GM12872 (cell line): ENCODE results near the gene TROAP.
A peak's percentile ranks its signal among the peaks of the same experiment; 100 is the strongest.

Source experiments
- CTCF ChIP-seq: IDR thresholded peaks from 3 replicates; pipeline ENCODE4 v1.5.1; 2011; ENCODE audit warnings: low read depth, mild to moderate bottlenecking, low read length, moderate library complexity; ENCODE audit not compliant: insufficient read depth

The TROAP gene

GRCh38 chr12:49342066-49342913 lies 19.2 kb downstream of the TROAP start:
- TF ChIP-seq CTCF, result peak; percentile 93

- TF ChIP-seq CTCF, result no peak
Observed at GRCh38 chr12:49342914-49343731, 20.1 kb downstream of the TROAP start.

- TF ChIP-seq CTCF, result no peak
Observed at GRCh38 chr12:49344486-49345050, 21.5 kb downstream of the TROAP start.

GRCh38 chr12:49345051-49345824 lies 22.2 kb downstream of the TROAP start:
- no peak for TF ChIP-seq CTCF

- TF ChIP-seq CTCF, result no peak
Observed at GRCh38 chr12:49345825-49346658, 23.0 kb downstream of the TROAP start.

- no peak for TF ChIP-seq CTCF
Observed at GRCh38 chr12:49346659-49347310, 23.7 kb downstream of the TROAP start, which contains the start of gene DNAJC22. Gene DNAJC22, plus strand, starts transcription at chr12:49346888. Its CDS starts 1,985 bp downstream, at chr12:49348873.
